ENCODE data around the gene ANXA4.

DNA sequence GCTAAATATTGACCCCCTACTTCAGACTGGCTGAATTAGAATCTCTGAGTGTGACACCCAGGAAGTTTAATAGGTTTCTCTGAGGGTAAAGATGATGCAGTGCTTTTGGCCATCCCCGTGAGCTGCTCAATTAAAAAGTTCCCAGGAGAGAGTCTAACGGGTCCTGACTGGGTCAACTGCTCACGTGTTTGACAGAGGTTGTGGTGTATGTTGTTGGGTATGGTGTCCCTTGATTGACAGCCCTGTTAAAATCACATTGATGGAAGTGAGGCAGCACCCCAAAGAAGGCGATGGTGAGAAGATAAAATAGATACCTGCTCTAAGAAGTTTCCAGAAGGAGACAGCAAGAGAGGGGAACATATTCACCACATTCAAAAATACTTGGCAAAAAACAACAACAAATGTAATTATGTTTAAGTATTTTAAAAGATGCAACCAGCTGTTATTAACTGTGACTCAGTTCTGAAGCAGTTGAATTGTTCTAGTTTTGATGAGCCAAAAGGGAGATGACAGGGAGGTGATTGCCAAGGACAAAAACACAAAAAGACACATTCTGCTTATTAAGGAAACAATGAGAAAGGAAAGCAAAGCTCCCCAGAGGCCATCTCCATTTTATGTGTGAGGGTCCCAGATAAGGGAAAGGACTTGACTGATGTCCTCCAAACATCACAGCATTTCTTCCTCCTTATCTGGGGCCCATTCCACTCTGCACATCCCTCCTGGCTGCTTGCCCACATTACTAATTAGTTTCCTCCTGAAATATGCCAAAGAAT lies 76.0 kb downstream of the ANXA4 start:
- TF ChIP-seq TCF7L2 (IDR thresholded peaks at IDR 0.05; ENCODE audit: low read depth, low read length) = no peak
- no peak for TF ChIP-seq POLR2AphosphoS5 (IDR thresholded peaks at IDR 0.05; ENCODE audit: low read depth, low read length)
- TF ChIP-seq CTCF (IDR thresholded peaks at IDR 0.05) = no peak
- TF ChIP-seq, protein P1, sequence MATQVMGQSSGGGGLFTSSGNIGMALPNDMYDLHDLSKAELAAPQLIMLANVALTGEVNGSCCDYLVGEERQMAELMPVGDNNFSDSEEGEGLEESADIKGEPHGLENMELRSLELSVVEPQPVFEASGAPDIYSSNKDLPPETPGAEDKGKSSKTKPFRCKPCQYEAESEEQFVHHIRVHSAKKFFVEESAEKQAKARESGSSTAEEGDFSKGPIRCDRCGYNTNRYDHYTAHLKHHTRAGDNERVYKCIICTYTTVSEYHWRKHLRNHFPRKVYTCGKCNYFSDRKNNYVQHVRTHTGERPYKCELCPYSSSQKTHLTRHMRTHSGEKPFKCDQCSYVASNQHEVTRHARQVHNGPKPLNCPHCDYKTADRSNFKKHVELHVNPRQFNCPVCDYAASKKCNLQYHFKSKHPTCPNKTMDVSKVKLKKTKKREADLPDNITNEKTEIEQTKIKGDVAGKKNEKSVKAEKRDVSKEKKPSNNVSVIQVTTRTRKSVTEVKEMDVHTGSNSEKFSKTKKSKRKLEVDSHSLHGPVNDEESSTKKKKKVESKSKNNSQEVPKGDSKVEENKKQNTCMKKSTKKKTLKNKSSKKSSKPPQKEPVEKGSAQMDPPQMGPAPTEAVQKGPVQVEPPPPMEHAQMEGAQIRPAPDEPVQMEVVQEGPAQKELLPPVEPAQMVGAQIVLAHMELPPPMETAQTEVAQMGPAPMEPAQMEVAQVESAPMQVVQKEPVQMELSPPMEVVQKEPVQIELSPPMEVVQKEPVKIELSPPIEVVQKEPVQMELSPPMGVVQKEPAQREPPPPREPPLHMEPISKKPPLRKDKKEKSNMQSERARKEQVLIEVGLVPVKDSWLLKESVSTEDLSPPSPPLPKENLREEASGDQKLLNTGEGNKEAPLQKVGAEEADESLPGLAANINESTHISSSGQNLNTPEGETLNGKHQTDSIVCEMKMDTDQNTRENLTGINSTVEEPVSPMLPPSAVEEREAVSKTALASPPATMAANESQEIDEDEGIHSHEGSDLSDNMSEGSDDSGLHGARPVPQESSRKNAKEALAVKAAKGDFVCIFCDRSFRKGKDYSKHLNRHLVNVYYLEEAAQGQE (IDR thresholded peaks at IDR 0.05; ENCODE audit: insufficient read depth in 1 of 2, low read depth in 2 of 2, low read length in 1 of 2) = no peak
- TF ChIP-seq SIN3A (IDR thresholded peaks at IDR 0.05; ENCODE audit: borderline replicate concordance, insufficient read depth, low read depth, low read length) = no peak

All from Panc1 (cell line).